Hepatocyte (in vitro differentiated cells): ENCODE results near the gene ICAM1. TPM values are rescaled to one million over a fixed set of nuclear protein-coding genes. Genes with fewer than 3 reads are reported as not detected.

ENCODE experiments used
- DNase-seq: peaks from one replicate; pipeline ENCODE4 v3.0.0-alpha.2; 2016; ENCODE audit warnings: low spot score
- H2AFZ ChIP-seq: fragments of 200-600 bp; sonication (generic); 2 replicates; pipeline ENCODE4 v1.6.0; 2016; ENCODE audit warnings: antibody characterized with exemption, mild to moderate bottlenecking
- H3K27ac ChIP-seq: fragments of 200-600 bp; sonication (generic); 2 replicates; pipeline ENCODE4 v1.5.1; 2016; ENCODE audit warnings: mild to moderate bottlenecking
- H3K27me3 ChIP-seq: fragments of 200-600 bp; sonication (generic); 2 replicates; pipeline ENCODE4 v1.6.1; 2016
- H3K36me3 ChIP-seq: fragments of 200-600 bp; sonication (generic); replicated peaks from 2 replicates; pipeline ENCODE4 v1.5.1; 2016; ENCODE audit warnings: low read depth; ENCODE audit not compliant: insufficient read depth
- H3K4me1 ChIP-seq: fragments of 200-600 bp; sonication (generic); 2 replicates; pipeline ENCODE4 v1.5.1; 2016; ENCODE audit warnings: mild to moderate bottlenecking, moderate library complexity; ENCODE audit not compliant: insufficient read depth
- H3K4me2 ChIP-seq: fragments of 200-600 bp; sonication (generic); 2 replicates; pipeline ENCODE4 v1.6.0; 2016
- H3K4me3 ChIP-seq: fragments of 200-600 bp; sonication (generic); 2 replicates; pipeline ENCODE4 v1.5.1; 2016; ENCODE audit warnings: mild to moderate bottlenecking
- H3K79me2 ChIP-seq: fragments of 200-600 bp; sonication (generic); 2 replicates; pipeline ENCODE4 v1.6.0; 2017; ENCODE audit warnings: mild to moderate bottlenecking
- H3K9me2 ChIP-seq: fragments of 200-600 bp; sonication (generic); replicated peaks from 2 replicates; pipeline ENCODE4 v1.6.0; 2017; ENCODE audit warnings: mild to moderate bottlenecking; ENCODE audit not compliant: insufficient read depth
- H3K9me3 ChIP-seq: fragments of 200-600 bp; sonication (generic); 2 replicates; pipeline ENCODE4 v1.5.1; 2016; ENCODE audit warnings: low read depth, mild to moderate bottlenecking
- H4K20me1 ChIP-seq: fragments of 200-600 bp; sonication (generic); 2 replicates; pipeline ENCODE4 v1.6.0; 2016; ENCODE audit warnings: mild to moderate bottlenecking; ENCODE audit not compliant: insufficient read depth, poor library complexity, severe bottlenecking
- EZH2 ChIP-seq: fragments of 200-600 bp; sonication (generic); IDR thresholded peaks from 2 replicates; pipeline ENCODE4 v1.6.1; 2016; ENCODE audit warnings: antibody characterized with exemption, mild to moderate bottlenecking, borderline replicate concordance
- EZH2phosphoT487 ChIP-seq: fragments of 200-600 bp; sonication (generic); IDR thresholded peaks from one replicate; pipeline ENCODE4 v1.6.1; 2018; ENCODE audit warnings: antibody characterized with exemption, mild to moderate bottlenecking, low read depth, moderate library complexity; ENCODE audit not compliant: unreplicated experiment, severe bottlenecking
- WGBS: methylation state at CpG from one replicate; pipeline ENCODE4 v1.1.6; 2016; ENCODE audit warnings: low lambda C conversion rate; ENCODE audit errors: missing lambda C conversion rate; 5-methylcytosine and 5-hydroxymethylcytosine counted together
- polyA plus RNA-seq: library from polyadenylated mRNA; unstranded; fragments of >200 nt; fragmentation: Nextera tagmentation; extraction: Ambion mirVana; gene quantifications from 2 replicates; pipeline ENCODE4 v1.2.1, GENCODE V29; 2016
- total RNA-seq: library from RNA; depleted of rRNA; stranded (reverse); fragments of >200 nt; gene quantifications from 2 replicates; pipeline ENCODE4 v1.2.3, GENCODE V29; 2014
- TF ChIP-seq, protein P1 (sequence below): fragments of 200-600 bp; sonication (generic); IDR thresholded peaks from 2 replicates; pipeline ENCODE4 v1.5.1; 2016; ENCODE audit warnings: antibody characterized with exemption, mild to moderate bottlenecking; ENCODE audit not compliant: poor library complexity

ICAM1 gene
- total and polyA plus RNA-seq, 2 experiments from 2014 or later = 19.6 to 19.9 TPM

DNA sequence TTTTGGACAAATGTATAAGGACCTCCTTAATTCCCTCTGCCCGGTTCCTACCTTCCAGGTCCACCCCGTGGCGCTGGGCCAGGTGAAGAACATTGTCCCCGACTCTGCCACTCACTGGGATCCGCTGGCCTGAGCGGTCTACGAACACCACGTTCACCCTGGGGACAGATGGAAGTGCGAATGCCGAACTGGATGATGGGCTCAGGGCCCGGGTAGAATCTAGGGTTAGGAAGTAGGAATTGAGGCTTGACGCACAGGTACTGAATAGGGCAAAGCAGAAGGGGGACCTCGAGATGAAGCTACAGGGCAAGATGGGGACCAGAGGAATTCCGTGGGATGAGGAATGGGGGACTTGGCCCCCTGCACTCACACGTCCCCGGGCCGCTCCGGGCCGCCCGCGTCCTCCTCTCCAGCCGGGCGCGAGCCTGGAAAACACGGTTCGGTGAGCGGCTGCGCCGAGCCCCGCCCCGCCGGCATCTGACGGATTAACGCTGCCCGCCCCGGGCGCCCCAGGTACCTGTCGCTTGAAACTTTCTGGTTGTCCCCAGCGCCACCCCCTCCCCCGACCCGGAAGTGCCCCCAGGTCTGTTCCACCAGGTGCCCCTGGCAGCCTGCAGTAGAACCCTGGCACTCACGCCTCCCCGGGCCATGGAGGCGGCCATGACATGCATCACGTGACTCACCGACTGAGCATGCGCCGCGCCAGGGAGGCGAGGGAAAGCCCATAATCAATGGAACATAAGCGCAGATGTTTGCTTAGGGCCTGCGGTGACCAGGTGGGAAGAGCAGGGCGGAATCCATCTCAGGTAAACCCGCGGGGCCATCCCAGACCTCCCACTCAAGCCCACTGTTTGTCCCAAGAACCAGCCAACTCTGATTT lies 44.7 kb downstream of the ICAM1 start, which contains the start of gene FDX2:
FDX2 (minus strand) TSS at position 681 of the 880 bp plus-strand sequence; CDS start at position 662, 19 bp downstream.
- Histone ChIP-seq H2AFZ (peak within 1 kb of the TSS; percentile 86), H3K4me3 (peak within 1 kb of the TSS; percentile 63), H3K79me2 (peaks cover 7% of the 10 kb centered on the region), H3K27me3 (no peaks in the 10 kb centered on the region), H3K27ac (peak within 1 kb of the TSS; percentile 77), H3K9me2 (no peaks in the 10 kb centered on the region), H4K20me1 (no peaks in the 10 kb centered on the region), H3K36me3 (no peaks in the 10 kb centered on the region), H3K9me3 (no peaks in the 10 kb centered on the region), H3K4me1 (peaks cover 12% of the 10 kb centered on the region), H3K4me2 (peak within 1 kb of the TSS; percentile 97)
- TF ChIP-seq EZH2 = no peak
- TF ChIP-seq, protein P1, sequence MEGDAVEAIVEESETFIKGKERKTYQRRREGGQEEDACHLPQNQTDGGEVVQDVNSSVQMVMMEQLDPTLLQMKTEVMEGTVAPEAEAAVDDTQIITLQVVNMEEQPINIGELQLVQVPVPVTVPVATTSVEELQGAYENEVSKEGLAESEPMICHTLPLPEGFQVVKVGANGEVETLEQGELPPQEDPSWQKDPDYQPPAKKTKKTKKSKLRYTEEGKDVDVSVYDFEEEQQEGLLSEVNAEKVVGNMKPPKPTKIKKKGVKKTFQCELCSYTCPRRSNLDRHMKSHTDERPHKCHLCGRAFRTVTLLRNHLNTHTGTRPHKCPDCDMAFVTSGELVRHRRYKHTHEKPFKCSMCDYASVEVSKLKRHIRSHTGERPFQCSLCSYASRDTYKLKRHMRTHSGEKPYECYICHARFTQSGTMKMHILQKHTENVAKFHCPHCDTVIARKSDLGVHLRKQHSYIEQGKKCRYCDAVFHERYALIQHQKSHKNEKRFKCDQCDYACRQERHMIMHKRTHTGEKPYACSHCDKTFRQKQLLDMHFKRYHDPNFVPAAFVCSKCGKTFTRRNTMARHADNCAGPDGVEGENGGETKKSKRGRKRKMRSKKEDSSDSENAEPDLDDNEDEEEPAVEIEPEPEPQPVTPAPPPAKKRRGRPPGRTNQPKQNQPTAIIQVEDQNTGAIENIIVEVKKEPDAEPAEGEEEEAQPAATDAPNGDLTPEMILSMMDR = no peak
- no peak for TF ChIP-seq EZH2phosphoT487
- peak; percentile 91 for DNase-seq
- whole genome bisulfite sequencing = under 1% methylated on average over 51 of the region's 55 CpGs

DNA sequence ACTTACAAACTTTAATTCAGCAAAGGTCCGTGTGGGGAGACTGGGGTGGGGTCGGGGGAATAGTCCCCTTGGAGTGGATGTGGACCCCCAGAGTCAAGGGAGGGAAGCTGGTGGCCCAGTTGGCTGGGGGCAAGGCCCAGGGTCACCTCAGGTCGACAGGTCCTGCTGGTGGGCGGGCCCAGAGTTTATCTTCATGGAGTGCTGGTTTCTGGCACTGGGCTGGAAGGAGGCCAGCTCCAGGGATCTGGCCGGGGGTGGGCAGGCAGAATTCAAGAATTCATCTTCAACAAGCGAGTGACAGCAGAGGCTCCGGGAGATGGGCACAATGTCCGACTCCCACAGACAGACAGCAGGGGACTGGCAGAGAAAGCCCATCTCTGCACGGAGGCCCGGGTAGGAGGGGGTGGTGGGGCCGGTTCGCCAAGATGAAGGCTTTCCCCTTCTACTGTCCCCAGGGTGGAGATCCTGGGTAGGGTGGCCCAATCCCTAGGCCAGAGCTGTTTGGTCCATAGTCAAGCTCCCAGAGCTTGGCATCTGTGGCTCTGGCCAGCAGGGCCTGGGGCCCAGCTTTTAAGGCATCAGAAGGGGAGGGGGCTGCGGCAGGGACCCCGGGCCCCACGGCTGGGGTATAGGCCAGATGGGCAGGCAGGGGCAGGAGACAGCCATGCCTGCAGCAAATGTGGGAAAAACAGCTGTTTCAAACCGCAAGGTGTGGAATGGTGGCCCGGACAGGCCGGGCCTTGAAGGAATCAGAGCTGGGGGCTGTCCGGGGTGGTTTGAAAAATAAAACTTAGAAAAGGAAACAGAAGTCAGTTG lies 45.5 kb downstream of the ICAM1 start:
- Histone ChIP-seq H3K27me3 (no peaks in the 10 kb centered on the region), H3K79me2 (peaks cover 7% of the 10 kb centered on the region), H3K4me3 (no peak overlapping the region), H3K4me2 (peak overlapping the region; percentile 97), H3K4me1 (peaks cover 12% of the 10 kb centered on the region), H2AFZ (peak overlapping the region; percentile 86), H4K20me1 (no peaks in the 10 kb centered on the region), H3K27ac (peak overlapping the region; percentile 76), H3K9me2 (no peaks in the 10 kb centered on the region), H3K36me3 (no peaks in the 10 kb centered on the region), H3K9me3 (no peaks in the 10 kb centered on the region)
- TF ChIP-seq EZH2phosphoT487 = no peak
- no peak for TF ChIP-seq EZH2
- TF ChIP-seq, protein P1 = no peak
- WGBS = 82% methylated on average over 19 of the region's 19 CpGs
- DNase-seq = no peak

DNA sequence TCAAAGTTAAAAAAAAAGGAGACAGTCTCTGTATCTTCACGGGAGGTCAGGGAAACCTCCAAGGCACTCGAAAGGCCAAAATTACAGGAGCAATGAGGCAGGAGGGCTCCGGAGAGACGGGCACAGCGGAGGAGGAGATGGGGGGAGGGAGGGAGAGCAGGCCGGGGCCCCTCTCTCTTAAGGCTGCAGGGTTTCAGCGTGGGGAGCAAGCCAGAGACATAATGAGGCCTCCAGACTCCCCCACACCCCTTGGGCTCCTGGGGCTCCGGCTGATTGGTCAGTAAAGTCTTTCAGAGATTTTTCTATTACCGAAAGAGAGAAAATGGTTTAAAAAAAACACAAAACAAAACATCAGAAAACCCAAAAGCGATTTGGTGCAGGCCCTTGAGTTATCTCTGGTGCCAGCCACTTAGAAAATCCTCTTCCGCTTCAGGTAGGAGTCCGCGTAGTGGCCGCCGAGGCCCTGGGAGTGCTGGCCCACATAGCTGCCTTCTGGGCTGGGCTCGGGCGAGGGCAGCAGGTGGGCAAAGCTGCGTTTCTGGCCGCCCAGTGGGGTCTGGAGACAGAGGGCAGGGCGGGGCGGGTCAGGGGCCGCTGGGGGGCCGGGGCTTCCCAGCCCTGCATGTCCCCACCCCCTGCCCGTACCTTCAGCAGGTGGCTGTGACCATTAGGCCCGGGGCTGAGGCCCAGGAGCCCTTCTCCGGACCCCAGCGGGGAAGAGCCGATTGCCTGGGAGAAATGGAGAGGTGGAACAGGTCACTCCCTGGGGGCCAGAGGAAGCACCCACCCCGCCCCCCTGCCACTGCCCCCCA lies 46.3 kb downstream of the ICAM1 start:
- Histone ChIP-seq H3K9me2 (no peaks in the 10 kb centered on the region), H2AFZ (no peak overlapping the region), H3K27ac (no peak overlapping the region), H3K79me2 (peaks cover 7% of the 10 kb centered on the region), H3K36me3 (no peaks in the 10 kb centered on the region), H3K27me3 (no peaks in the 10 kb centered on the region), H3K4me2 (no peak overlapping the region), H3K9me3 (no peaks in the 10 kb centered on the region), H4K20me1 (no peaks in the 10 kb centered on the region), H3K4me3 (no peak overlapping the region), H3K4me1 (peaks cover 12% of the 10 kb centered on the region)
- WGBS = 92% methylated on average over 20 of the region's 29 CpGs
- no peak for TF ChIP-seq EZH2phosphoT487
- TF ChIP-seq, protein P1 = no peak
- no peak for TF ChIP-seq EZH2
- DNase-seq = no peak
